C4-2B (cell line): ENCODE results near the gene SLC26A4.

ENCODE experiments used
- ZFX ChIP-seq: fragments of 450-650 bp; IDR thresholded peaks from 2 replicates; pipeline ENCODE4 v1.6.1; 2017
- TF ChIP-seq, protein P1 (sequence below): fragments of 450-650 bp; conservative IDR thresholded peaks from 2 replicates; pipeline ENCODE4 v1.5.1; 2017; ENCODE audit warnings: mild to moderate bottlenecking

DNA sequence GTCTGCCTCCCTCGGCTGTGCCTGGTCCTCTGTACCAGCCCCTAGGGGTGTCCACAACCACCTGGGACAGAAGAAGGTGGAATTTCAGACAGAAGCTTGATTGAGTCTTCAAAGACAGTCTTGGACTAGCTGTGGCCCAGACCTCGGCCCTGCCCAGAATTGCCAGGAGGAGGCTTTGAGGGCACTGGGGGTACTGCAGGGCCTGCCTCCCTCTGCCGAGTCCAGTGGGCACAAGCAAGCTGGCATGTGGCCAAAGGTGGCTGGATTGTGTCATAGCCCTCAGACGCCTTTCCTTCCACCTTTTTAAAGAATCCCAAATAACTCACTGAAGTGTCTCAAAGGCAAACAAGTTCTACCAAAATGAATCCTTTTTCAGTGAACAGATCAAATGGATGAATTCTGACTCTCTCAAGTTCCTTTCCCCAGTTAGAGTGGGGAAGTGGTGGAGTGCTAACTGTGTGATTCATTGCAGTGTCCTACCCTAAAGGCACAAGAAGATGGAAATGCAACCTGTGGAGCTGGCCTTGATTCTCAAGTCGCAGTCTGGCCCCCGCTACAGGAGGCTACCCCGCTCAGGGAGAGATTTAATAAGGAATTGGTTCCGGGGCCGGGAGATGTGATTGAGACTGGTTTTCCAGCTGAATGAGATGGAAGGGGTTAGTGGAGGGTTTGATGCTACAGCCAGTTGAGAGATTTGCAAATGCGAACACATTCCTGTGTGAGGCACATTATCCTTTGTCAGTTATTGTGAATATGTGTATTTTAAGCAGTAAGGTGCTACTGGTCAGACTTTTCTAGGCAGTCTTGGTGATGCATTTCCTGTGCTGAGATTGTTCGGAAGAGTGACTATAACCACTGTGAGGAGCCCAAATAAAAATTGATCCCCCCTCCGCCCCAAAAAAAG, 28.8 kb upstream of the SLC26A4 start:
- TF ChIP-seq, protein P1, sequence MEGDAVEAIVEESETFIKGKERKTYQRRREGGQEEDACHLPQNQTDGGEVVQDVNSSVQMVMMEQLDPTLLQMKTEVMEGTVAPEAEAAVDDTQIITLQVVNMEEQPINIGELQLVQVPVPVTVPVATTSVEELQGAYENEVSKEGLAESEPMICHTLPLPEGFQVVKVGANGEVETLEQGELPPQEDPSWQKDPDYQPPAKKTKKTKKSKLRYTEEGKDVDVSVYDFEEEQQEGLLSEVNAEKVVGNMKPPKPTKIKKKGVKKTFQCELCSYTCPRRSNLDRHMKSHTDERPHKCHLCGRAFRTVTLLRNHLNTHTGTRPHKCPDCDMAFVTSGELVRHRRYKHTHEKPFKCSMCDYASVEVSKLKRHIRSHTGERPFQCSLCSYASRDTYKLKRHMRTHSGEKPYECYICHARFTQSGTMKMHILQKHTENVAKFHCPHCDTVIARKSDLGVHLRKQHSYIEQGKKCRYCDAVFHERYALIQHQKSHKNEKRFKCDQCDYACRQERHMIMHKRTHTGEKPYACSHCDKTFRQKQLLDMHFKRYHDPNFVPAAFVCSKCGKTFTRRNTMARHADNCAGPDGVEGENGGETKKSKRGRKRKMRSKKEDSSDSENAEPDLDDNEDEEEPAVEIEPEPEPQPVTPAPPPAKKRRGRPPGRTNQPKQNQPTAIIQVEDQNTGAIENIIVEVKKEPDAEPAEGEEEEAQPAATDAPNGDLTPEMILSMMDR = no peak
- no peak for TF ChIP-seq ZFX
